ENCODE data around the gene BHLHA9.

The BHLHA9 gene

GRCh38 chr17:1227917-1228780 is 42.1 kb upstream of the BHLHA9 start:
- H3K4me3 ChIP-seq (ENCODE audit: low read depth, low read length), result peak overlapping the region; percentile 95
- no peak for DNase-seq (ENCODE audit: low read depth)
- TF ChIP-seq CTCF (IDR thresholded peaks at IDR 0.05; ENCODE audit: low read depth, low read length, missing control alignments), result no peak

GRCh38 chr17:1228781-1229348 is 41.4 kb upstream of the BHLHA9 start:
- peak overlapping the region; percentile 95 for H3K4me3 ChIP-seq (ENCODE audit: low read depth, low read length)
- DNase-seq (ENCODE audit: low read depth), result no peak
- no peak for TF ChIP-seq CTCF (IDR thresholded peaks at IDR 0.05; ENCODE audit: low read depth, low read length, missing control alignments)

- no peak for DNase-seq (ENCODE audit: low read depth)
- no peak for TF ChIP-seq CTCF (IDR thresholded peaks at IDR 0.05; ENCODE audit: low read depth, low read length, missing control alignments)
- peak overlapping the region; percentile 95 for H3K4me3 ChIP-seq (ENCODE audit: low read depth, low read length)
Observed at GRCh38 chr17:1229349-1229899, 40.8 kb upstream of the BHLHA9 start.

- H3K4me3 ChIP-seq (ENCODE audit: low read depth, low read length), result peak overlapping the region; percentile 95
- DNase-seq (ENCODE audit: low read depth), result no peak
- TF ChIP-seq CTCF (IDR thresholded peaks at IDR 0.05; ENCODE audit: low read depth, low read length, missing control alignments), result no peak
Observed at GRCh38 chr17:1229900-1230501, 40.2 kb upstream of the BHLHA9 start.

GRCh38 chr17:1231456-1231855 is 38.8 kb upstream of the BHLHA9 start:
- DNase-seq (ENCODE audit: low read depth), result no peak

GRCh38 chr17:1232331-1232730 is 37.9 kb upstream of the BHLHA9 start:
- no peak for TF ChIP-seq CTCF (IDR thresholded peaks at IDR 0.05; ENCODE audit: low read depth, low read length, missing control alignments)
- DNase-seq (ENCODE audit: low read depth), result no peak
- H3K4me3 ChIP-seq (ENCODE audit: low read depth, low read length), result no peak overlapping the region

More at GRCh38 chr17:1231456-1231855, 38.8 kb upstream of the BHLHA9 start:
- no peak overlapping the region for H3K4me3 ChIP-seq (ENCODE audit: low read depth, low read length)
- no peak for TF ChIP-seq CTCF (IDR thresholded peaks at IDR 0.05; ENCODE audit: low read depth, low read length, missing control alignments)

All from GM12864 (cell line).